ENCODE results near the gene LEUTX. TPM values are rescaled to one million over a fixed set of nuclear protein-coding genes. Genes with fewer than 3 reads are reported as not detected.

The LEUTX gene
- total and polyA plus RNA-seq, 2 experiments from 2014 or later: not detected

- TF ChIP-seq CREB1 (CRISPR knock-in tag; IDR thresholded peaks at IDR 0.05; ENCODE audit: low read depth) (0 out of 2 replicates have a peak, but pooled peaks have one; percentile 4), POLR2AphosphoS5 (IDR thresholded peaks at IDR 0.05; ENCODE audit: low read depth) (peak; percentile 66), ETS1 (IDR thresholded peaks at IDR 0.05) (no peak; the same call in 1 of the 2 replicates)
- H3K27me3 Mint-ChIP-seq (ENCODE audit: insufficient read depth, low read depth, poor library complexity): peaks cover 16% of the 10 kb centered on the region
- no peaks in the 10 kb centered on the region for H3K27me3 ChIP-seq (ENCODE audit: insufficient read depth)
- peak within 1 kb of the TSS; percentile 90 for H3K27ac Mint-ChIP-seq
- peak within 1 kb of the TSS; percentile 86 for H3K4me3 ChIP-seq
- ATAC-seq: peak; percentile 96
- H3K4me2 ChIP-seq: peak within 1 kb of the TSS; percentile 88
- H3K36me3 ChIP-seq (ENCODE audit: insufficient read depth): peaks cover 41% of the 10 kb centered on the region
- H2AFZ ChIP-seq: peak within 1 kb of the TSS; percentile 47; the same call in 1 of the 2 replicates
- DNase-seq (ENCODE audit: low spot score): peak; percentile 98
- peaks cover 9% of the 10 kb centered on the region for H3K79me2 ChIP-seq (replicated peaks; ENCODE audit: insufficient read depth)
- peak within 1 kb of the TSS; percentile 89; the same call in 1 of the 2 replicates for H3K27ac ChIP-seq (ENCODE audit: low read depth)
- H3K4me3 Mint-ChIP-seq: peak within 1 kb of the TSS; percentile 74
- H3K4me1 Mint-ChIP-seq: peaks cover 17% of the 10 kb centered on the region
- no peaks in the 10 kb centered on the region; the same call in 2 of the 3 replicates for H3K9me3 Mint-ChIP-seq
- H3K36me3 Mint-ChIP-seq (ENCODE audit: low read depth): peaks cover 69% of the 10 kb centered on the region
- H3K4me1 ChIP-seq (ENCODE audit: insufficient read depth): peaks cover 5% of the 10 kb centered on the region; the same call in 1 of the 2 replicates
- peaks cover 25% of the 10 kb centered on the region for H3F3A ChIP-seq (replicated peaks; ENCODE audit: low read depth)
- H4K20me1 ChIP-seq (replicated peaks; ENCODE audit: insufficient read depth): peaks cover 3% of the 10 kb centered on the region; the same call in 1 of the 2 replicates
- no peaks in the 10 kb centered on the region for H3K9me2 ChIP-seq (ENCODE audit: insufficient read depth)
Measured at GRCh38 chr19:39833464-39834286, 55.0 kb downstream of the LEUTX start, which contains the start of gene DYRK1B. Gene DYRK1B (minus strand): TSS chr19:39834162. CDS start chr19:39831867, 2,295 bp downstream.

- peaks cover 1% of the 10 kb centered on the region; the same call in 2 of the 3 replicates for H3K9me3 Mint-ChIP-seq
- peaks cover 17% of the 10 kb centered on the region for H3K4me1 Mint-ChIP-seq
- Histone ChIP-seq H3F3A (replicated peaks; ENCODE audit: low read depth) (peaks cover 25% of the 10 kb centered on the region), H3K79me2 (replicated peaks; ENCODE audit: insufficient read depth) (peaks cover 16% of the 10 kb centered on the region), H3K4me3 (no peak overlapping the region; the same call in 1 of the 2 replicates), H3K4me2 (no peak overlapping the region), H3K27ac (ENCODE audit: low read depth) (peak overlapping the region; percentile 60; the same call in 1 of the 2 replicates), H3K36me3 (ENCODE audit: insufficient read depth) (peaks cover 47% of the 10 kb centered on the region), H3K27me3 (ENCODE audit: insufficient read depth) (no peaks in the 10 kb centered on the region), H3K4me1 (ENCODE audit: insufficient read depth) (peaks cover 5% of the 10 kb centered on the region; the same call in 1 of the 2 replicates), H2AFZ (no peak overlapping the region), H4K20me1 (replicated peaks; ENCODE audit: insufficient read depth) (peaks cover 9% of the 10 kb centered on the region; the same call in 1 of the 2 replicates), H3K9me2 (ENCODE audit: insufficient read depth) (no peaks in the 10 kb centered on the region)
- ATAC-seq (no peak), DNase-seq (ENCODE audit: low spot score) (no peak)
- H3K27me3 Mint-ChIP-seq (ENCODE audit: insufficient read depth, low read depth, poor library complexity): peaks cover 16% of the 10 kb centered on the region
- H3K4me3 Mint-ChIP-seq: peak overlapping the region; percentile 63
- peak overlapping the region; percentile 86 for H3K27ac Mint-ChIP-seq
- H3K36me3 Mint-ChIP-seq (ENCODE audit: low read depth): peaks cover 69% of the 10 kb centered on the region
- TF ChIP-seq ZNF331 (CRISPR knock-in tag; IDR thresholded peaks at IDR 0.05; ENCODE audit: low read depth): no peak
- no peak for TF ChIP-seq REST (IDR thresholded peaks at IDR 0.05; ENCODE audit: unreplicated experiment)
- no peak for TF ChIP-seq ETS1 (IDR thresholded peaks at IDR 0.05)
- no peak for TF ChIP-seq EZH2phosphoT487 (IDR thresholded peaks at IDR 0.05; ENCODE audit: unreplicated experiment)
- no peak for TF ChIP-seq CREB1 (CRISPR knock-in tag; IDR thresholded peaks at IDR 0.05; ENCODE audit: low read depth)
- TF ChIP-seq ZNF114 (CRISPR knock-in tag; IDR thresholded peaks at IDR 0.05): no peak
- TF ChIP-seq POLR2AphosphoS5 (IDR thresholded peaks at IDR 0.05; ENCODE audit: low read depth): no peak
- TF ChIP-seq STAT1 (IDR thresholded peaks at IDR 0.05; ENCODE audit: unreplicated experiment): no peak
- no peak for TF ChIP-seq NANOG (IDR thresholded peaks at IDR 0.05; ENCODE audit: borderline replicate concordance)
- TF ChIP-seq JUNB (IDR thresholded peaks at IDR 0.05; ENCODE audit: unreplicated experiment): no peak
Measured at GRCh38 chr19:39834287-39834841, 55.7 kb downstream of the LEUTX start.
